Loucy (cell line): Measurements from ENCODE around the gene P4HA1.

Experiments used
- H2AFZ ChIP-seq: fragments of 200-600 bp; sonication (generic); 2 replicates; pipeline ENCODE4 v1.6.0; 2016; ENCODE audit warnings: antibody characterized with exemption, mild to moderate bottlenecking, low read length, moderate library complexity
- H3F3A ChIP-seq: fragments of 200-600 bp; 2 replicates; pipeline ENCODE4 v1.6.0; 2016; ENCODE audit warnings: antibody characterized with exemption, low read depth, mild to moderate bottlenecking
- H3K27me3 ChIP-seq: fragments of 200-600 bp; sonication (generic); 2 replicates; pipeline ENCODE4 v1.6.1; 2014; ENCODE audit warnings: low read length, mild to moderate bottlenecking; ENCODE audit not compliant: insufficient read depth, poor library complexity, severe bottlenecking
- H3K36me3 ChIP-seq: fragments of 200-600 bp; sonication (generic); 2 replicates; pipeline ENCODE4 v1.6.1; 2016; ENCODE audit warnings: low read length; ENCODE audit not compliant: insufficient read depth
- H3K4me1 ChIP-seq: fragments of 200-600 bp; sonication (generic); 2 replicates; pipeline ENCODE4 v1.5.1; 2014; ENCODE audit warnings: low read length, mild to moderate bottlenecking; ENCODE audit not compliant: insufficient read depth, poor library complexity, severe bottlenecking
- H3K4me2 ChIP-seq: fragments of 200-600 bp; sonication (generic); 2 replicates; pipeline ENCODE4 v1.6.0; 2014; ENCODE audit warnings: antibody characterized with exemption, low read length, low read depth, mild to moderate bottlenecking; ENCODE audit not compliant: poor library complexity, severe bottlenecking
- H3K4me3 ChIP-seq: fragments of 200-600 bp; sonication (generic); 2 replicates; pipeline ENCODE4 v1.5.1; 2014; ENCODE audit warnings: low read length, mild to moderate bottlenecking, mixed read lengths; ENCODE audit not compliant: poor library complexity, severe bottlenecking
- H3K79me2 ChIP-seq: fragments of 200-600 bp; sonication (generic); 2 replicates; pipeline ENCODE4 v1.6.1; 2014; ENCODE audit warnings: low read length; ENCODE audit not compliant: insufficient read depth
- H3K9ac ChIP-seq: fragments of 200-600 bp; sonication (generic); 2 replicates; pipeline ENCODE4 v1.6.0; 2014; ENCODE audit warnings: mild to moderate bottlenecking, low read depth, low read length, moderate library complexity; ENCODE audit not compliant: poor library complexity, severe bottlenecking
- H3K9me2 ChIP-seq: fragments of 200-600 bp; sonication (generic); replicated peaks from 2 replicates; pipeline ENCODE4 v1.6.1; 2016; ENCODE audit warnings: low read depth, low read length, mixed read lengths
- H3K9me3 ChIP-seq: fragments of 200-600 bp; sonication (generic); 2 replicates; pipeline ENCODE4 v1.6.1; 2014; ENCODE audit warnings: mild to moderate bottlenecking, antibody characterized with exemption, low read length, low read depth; ENCODE audit not compliant: insufficient read depth
- H4K20me1 ChIP-seq: fragments of 200-600 bp; sonication (generic); 2 replicates; pipeline ENCODE4 v1.6.0; 2014; ENCODE audit warnings: antibody characterized with exemption, low read length, mild to moderate bottlenecking; ENCODE audit not compliant: insufficient read depth, poor library complexity, severe bottlenecking
- CTCF ChIP-seq: fragments of 200-600 bp; sonication (generic); conservative IDR thresholded peaks from 2 replicates; pipeline ENCODE4 v1.5.1; 2014; ENCODE audit warnings: mild to moderate bottlenecking, antibody characterized with exemption, low read length
- EZH2phosphoT487 ChIP-seq: fragments of 200-600 bp; IDR thresholded peaks from 2 replicates; pipeline ENCODE4 v1.6.1; 2018; ENCODE audit warnings: antibody characterized with exemption, mild to moderate bottlenecking, moderate library complexity, borderline replicate concordance

P4HA1 gene

GRCh38 chr10:73073627-73074026 lies 23.0 kb downstream of the P4HA1 start:
- Histone ChIP-seq H4K20me1 (peaks cover 19% of the 10 kb centered on the region), H3K4me1 (peaks cover 13% of the 10 kb centered on the region), H3K79me2 (peaks cover 33% of the 10 kb centered on the region), H3K36me3 (peaks cover 55% of the 10 kb centered on the region), H3K27me3 (no peaks in the 10 kb centered on the region), H3K4me2 (no peak overlapping the region), H3K9me3 (no peaks in the 10 kb centered on the region), H3K9ac (no peak overlapping the region), H3K4me3 (no peak overlapping the region), H3F3A (no peaks in the 10 kb centered on the region), H3K9me2 (no peaks in the 10 kb centered on the region), H2AFZ (no peak overlapping the region)
- TF ChIP-seq CTCF (no peak), EZH2phosphoT487 (no peak)

- H3K4me1 ChIP-seq, result peaks cover 5% of the 10 kb centered on the region
- TF ChIP-seq EZH2phosphoT487 (no peak), CTCF (no peak)
- no peak overlapping the region for H3K4me2 ChIP-seq
- H3K9me3 ChIP-seq, result no peaks in the 10 kb centered on the region
- H3K9ac ChIP-seq, result no peak overlapping the region
- H2AFZ ChIP-seq, result no peak overlapping the region
- H3K36me3 ChIP-seq, result peaks cover 77% of the 10 kb centered on the region
- H3K4me3 ChIP-seq, result no peak overlapping the region
- no peaks in the 10 kb centered on the region for H3K27me3 ChIP-seq
- H3K79me2 ChIP-seq, result no peaks in the 10 kb centered on the region
- H3K9me2 ChIP-seq, result no peaks in the 10 kb centered on the region
- peaks cover 4% of the 10 kb centered on the region for H4K20me1 ChIP-seq
- no peaks in the 10 kb centered on the region for H3F3A ChIP-seq
These were observed 31.2 kb downstream of the P4HA1 start for GRCh38 chr10:73065441-73065840.

- Histone ChIP-seq H3K79me2 (no peaks in the 10 kb centered on the region), H3K9ac (no peak overlapping the region), H3K36me3 (peaks cover 45% of the 10 kb centered on the region; the same call in 1 of the 2 replicates), H3K9me2 (no peaks in the 10 kb centered on the region), H3K4me3 (no peak overlapping the region), H3K9me3 (no peaks in the 10 kb centered on the region), H3F3A (no peaks in the 10 kb centered on the region), H3K27me3 (no peaks in the 10 kb centered on the region), H3K4me1 (peaks cover 9% of the 10 kb centered on the region), H4K20me1 (peaks cover 4% of the 10 kb centered on the region), H2AFZ (no peak overlapping the region), H3K4me2 (no peak overlapping the region)
- TF ChIP-seq CTCF, result no peak
- TF ChIP-seq EZH2phosphoT487, result no peak
These were observed 34.9 kb downstream of the P4HA1 start for GRCh38 chr10:73061743-73062142.
